OCI-M1 (cell line): ENCODE data around the gene PROSER2.

ENCODE experiments used
- DNase-seq: peaks from one replicate; lab custom pipeline; 2025; lab: John Stamatoyannopoulos, UW

The PROSER2 gene

DNA sequence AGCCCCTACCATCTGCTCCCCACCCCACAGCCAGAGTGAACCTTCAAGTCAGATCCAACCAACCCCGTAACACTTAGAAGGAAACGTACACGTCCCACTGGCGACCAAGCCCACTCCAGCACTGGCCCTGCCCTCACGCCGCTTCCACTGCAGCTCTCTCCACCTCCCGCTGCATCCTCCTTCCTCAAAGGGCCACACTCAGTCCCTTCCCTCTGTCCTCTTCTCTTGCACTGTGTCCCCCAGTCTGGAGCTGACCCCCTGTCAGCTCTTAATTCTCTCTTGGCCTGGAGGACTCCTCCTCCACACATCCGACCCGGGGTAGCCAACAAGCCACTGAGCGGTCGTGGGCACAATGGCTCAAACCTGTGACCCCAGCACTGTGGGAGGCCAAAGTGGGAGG lies 85.8 kb downstream of the PROSER2 start:
- DNase-seq, result no peak

- no peak for DNase-seq
Measured at GRCh38 chr10:11909618-11910017, 86.5 kb downstream of the PROSER2 start.

GRCh38 chr10:11910102-11910501 lies 86.9 kb downstream of the PROSER2 start:
- no peak for DNase-seq

DNA sequence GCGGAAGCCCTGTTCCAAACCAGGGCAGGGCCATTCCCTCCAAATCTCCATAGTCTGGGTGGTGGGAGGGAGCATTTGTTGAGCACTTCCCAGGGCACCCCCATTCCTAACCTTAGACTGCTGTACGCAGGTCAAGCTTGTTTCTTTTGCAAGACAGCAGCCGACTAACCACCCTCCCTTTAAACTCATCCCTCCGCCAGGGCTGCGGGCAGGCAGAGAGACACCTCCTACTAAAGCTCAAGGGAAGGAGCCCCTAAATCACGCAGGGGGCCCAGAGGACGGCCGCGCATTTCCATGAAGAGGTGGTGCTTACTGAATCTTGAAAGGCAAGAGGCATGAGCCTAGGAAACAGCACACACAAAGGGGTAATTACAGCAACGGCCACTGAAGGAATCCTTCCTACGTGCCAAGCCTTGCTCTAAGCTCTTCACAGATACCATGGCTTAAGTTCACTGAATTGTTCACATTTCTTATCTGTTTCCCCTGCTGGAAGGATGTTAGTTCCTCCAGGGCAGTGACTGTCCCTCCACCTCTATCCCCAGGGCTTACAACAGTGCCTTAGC lies 90.0 kb downstream of the PROSER2 start:
- peak; percentile 65 for DNase-seq

- DNase-seq, result no peak
Measured at GRCh38 chr10:11918384-11918783, 95.2 kb downstream of the PROSER2 start.

GRCh38 chr10:11919271-11919670 lies 96.1 kb downstream of the PROSER2 start:
- DNase-seq, result no peak
